T-helper 2 cell treated with Interferon-gamma antibody and Interleukin-4, amounts not matched to agents 100 ng/mL and 5 ng/mL, for 36 hours (primary cell): ENCODE measurements around the gene FSIP1. TPM values are rescaled to one million over a fixed set of nuclear protein-coding genes. Genes with fewer than 3 reads are reported as not detected.

Source experiments
- intact Hi-C: fragments of 100-400 bp; cut with micrococcal nuclease; formaldehyde crosslinking; loops from one replicate; pipeline ENCODE4 v1.15.1; 2023
- total RNA-seq: library from RNA; stranded (reverse); gene quantifications from 2 replicates; pipeline ENCODE4 v1.2.3, GENCODE V29; 2022

The FSIP1 gene
- total RNA-seq, 1 donor from 2014 or later = 0.32 TPM

DNA sequence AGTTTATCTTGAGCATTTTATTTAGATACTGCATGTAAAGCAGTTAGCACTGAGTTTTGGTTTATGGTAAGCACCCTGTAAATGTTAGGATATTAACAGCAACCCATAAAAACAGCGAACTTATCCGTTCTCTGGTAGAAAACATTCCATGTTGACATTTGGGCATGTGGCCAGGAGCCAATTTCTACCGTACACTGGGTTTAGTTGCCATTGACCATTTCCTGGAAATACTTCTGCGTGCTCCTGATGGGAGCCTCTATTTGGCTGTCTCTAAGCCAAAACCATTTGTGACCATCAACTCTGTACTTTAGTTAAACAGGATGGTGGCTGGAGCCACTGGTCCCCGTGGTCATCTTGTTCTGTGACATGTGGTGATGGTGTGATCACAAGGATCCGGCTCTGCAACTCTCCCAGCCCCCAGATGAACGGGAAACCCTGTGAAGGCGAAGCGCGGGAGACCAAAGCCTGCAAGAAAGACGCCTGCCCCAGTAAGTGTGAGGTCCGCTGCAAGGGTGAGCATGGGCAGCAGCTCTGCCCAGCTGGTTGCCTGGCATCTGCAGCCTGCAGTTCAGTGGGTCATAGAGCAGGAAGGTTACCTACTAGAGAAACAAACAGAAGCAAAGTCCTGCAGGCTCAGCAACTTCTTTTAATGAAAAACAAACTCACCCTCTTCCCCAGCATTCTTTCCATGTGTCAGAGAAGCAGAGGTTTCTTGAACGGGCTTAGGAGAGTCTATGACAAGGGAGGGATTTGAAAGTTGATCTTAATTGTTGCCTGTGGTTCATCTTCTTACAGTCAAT, 194.7 kb downstream of the FSIP1 start:
- intact Hi-C loops = no loop called here

- intact Hi-C loops = no loop called here
Measured at GRCh38 chr15:39587096-39587721, 195.4 kb downstream of the FSIP1 start.

DNA sequence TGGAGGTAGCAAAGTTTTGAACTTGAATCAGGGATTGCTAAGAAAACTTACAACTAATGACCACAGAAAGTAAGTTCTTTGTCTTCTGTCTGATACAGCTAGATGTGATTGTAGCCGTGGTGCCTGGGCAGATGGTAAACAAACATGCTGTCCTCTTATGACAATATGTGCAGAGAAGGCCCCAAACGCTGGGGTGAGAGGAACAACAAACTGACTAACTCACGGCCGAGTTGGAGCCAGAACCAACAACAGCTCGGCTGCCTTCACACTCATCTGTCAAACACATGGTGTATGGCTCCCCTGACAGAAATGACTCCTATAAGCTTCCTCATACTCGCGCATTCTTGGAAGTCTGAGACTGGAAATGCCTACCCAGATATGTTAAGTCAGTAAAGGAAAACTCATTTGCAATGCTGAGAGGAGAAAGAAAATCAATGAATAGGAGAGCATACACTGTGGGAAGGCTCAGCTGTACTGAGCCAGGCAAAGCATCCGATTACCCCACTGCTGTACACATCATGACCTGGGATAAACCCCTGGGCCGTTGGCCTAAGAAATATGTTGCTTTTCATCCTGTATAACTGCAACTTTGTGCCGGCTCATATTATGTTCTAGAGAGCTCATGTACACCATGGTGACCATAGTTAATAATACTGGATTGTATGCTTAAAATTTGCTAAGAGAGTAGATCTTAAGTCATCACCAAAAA, 196.1 kb downstream of the FSIP1 start:
- intact Hi-C loops = no loop called here

GRCh38 chr15:39585871-39586301, 196.8 kb downstream of the FSIP1 start:
- intact Hi-C loops = no loop called here

DNA sequence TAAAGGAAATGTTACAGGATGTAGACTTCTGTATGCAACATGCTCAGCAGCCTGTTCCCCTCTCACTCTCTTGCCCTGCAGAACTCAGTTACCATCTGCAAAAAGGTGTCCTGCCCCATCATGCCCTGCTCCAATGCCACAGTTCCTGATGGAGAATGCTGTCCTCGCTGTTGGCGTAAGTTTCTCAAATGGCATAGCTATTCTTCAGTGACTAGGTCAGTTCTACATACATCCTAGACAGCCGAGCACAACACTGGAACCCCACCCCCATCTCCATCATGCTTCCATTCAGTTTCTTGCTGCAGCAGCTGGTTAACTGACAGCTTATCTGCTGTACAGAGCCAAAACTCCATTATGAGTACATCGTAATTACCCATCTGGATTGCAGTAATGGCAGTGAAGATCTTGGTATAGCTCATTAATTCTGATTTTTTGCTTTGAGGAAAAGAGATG, 197.2 kb downstream of the FSIP1 start:
- intact Hi-C loops = no loop called here

GRCh38 chr15:39584662-39585388, 197.8 kb downstream of the FSIP1 start:
- intact Hi-C loops = loop anchor here (5.0 kb wide), 2 partner anchors 37 to 878 kb away; no protein-coding TSS in a partner anchor

DNA sequence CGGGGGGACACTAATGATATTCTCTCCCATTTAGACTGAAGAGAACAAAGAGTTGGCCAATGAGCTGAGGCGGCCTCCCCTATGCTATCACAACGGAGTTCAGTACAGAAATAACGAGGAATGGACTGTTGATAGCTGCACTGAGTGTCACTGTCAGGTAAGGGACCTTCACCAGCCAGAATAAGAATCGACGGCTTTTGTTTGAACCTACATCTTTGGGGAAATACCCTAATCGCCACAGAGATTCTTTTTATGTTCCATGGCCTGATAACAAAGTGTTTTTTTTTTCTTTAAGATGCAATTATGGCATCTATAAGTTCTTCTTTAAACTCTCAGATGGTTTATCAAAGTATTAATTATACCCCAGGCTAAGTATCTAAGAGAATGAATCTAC, 198.4 kb downstream of the FSIP1 start:
- intact Hi-C loops = loop anchor here (5.0 kb wide), 2 partner anchors 38 to 877 kb away; no protein-coding TSS in a partner anchor

GRCh38 chr15:39583596-39584265, 198.9 kb downstream of the FSIP1 start:
- intact Hi-C loops = loop anchor here (2.0 to 5.0 kb wide), 3 partner anchors 39 to 876 kb away; no protein-coding TSS in a partner anchor

- intact Hi-C loops = loop anchor here (2.0 to 5.0 kb wide), 3 partner anchors 39 to 876 kb away; no protein-coding TSS in a partner anchor
Measured at GRCh38 chr15:39582977-39583595, 199.6 kb downstream of the FSIP1 start.

DNA sequence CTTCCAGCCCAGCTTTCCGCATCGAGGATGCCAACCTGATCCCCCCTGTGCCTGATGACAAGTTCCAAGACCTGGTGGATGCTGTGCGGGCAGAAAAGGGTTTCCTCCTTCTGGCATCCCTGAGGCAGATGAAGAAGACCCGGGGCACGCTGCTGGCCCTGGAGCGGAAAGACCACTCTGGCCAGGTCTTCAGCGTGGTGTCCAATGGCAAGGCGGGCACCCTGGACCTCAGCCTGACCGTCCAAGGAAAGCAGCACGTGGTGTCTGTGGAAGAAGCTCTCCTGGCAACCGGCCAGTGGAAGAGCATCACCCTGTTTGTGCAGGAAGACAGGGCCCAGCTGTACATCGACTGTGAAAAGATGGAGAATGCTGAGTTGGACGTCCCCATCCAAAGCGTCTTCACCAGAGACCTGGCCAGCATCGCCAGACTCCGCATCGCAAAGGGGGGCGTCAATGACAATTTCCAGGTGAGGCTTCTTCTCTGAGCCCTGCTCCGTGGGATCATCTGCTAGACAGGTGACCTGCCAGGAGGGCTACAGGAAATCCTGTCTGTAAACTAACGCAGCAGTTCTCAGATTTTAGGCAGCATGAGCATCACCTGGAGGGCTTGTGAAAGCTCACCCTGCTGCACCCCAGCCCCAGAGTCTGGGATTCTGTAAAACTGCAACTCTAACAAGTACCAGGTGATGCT, 200.2 kb downstream of the FSIP1 start:
- intact Hi-C loops = loop anchor here (2.0 to 5.0 kb wide), 3 partner anchors 40 to 875 kb away; no protein-coding TSS in a partner anchor

- intact Hi-C loops = loop anchor here (2.0 to 5.0 kb wide), 3 partner anchors 40 to 875 kb away; no protein-coding TSS in a partner anchor
Measured at GRCh38 chr15:39581793-39582285, 200.8 kb downstream of the FSIP1 start.

- intact Hi-C loops = loop anchor here (5.0 kb wide), 2 partner anchors 41 to 874 kb away; no protein-coding TSS in a partner anchor
Measured at GRCh38 chr15:39581242-39581792, 201.3 kb downstream of the FSIP1 start.

- intact Hi-C loops = loop anchor here (1.0 to 5.0 kb wide), 4 partner anchors 42 to 873 kb away; no protein-coding TSS in a partner anchor
Measured at GRCh38 chr15:39580485-39581241, 202.0 kb downstream of the FSIP1 start, which contains the start of gene THBS1. THBS1 (plus strand) TSS chr15:39581079; CDS start chr15:39581858, 779 bp downstream.

DNA sequence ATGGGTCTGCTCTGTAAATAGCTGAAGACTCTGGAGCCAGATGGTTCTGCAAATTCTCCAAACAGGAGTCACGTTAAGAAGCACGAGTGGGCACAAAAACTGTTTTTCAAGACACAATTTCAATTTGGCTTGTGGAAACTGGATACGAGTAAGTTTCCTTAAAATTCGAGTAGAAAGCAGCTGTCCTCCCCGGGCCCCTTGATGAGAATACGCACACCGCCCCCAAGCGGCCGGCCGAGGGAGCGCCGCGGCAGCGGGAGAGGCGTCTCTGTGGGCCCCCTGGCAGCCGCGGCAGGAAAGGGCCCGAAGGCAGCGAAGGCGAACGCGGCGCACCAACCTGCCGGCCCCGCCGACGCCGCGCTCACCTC, 202.5 kb downstream of the FSIP1 start:
- intact Hi-C loops = loop anchor here (1.0 to 5.0 kb wide), 4 partner anchors 42 to 873 kb away; no protein-coding TSS in a partner anchor

- intact Hi-C loops = loop anchor here (1.0 to 5.0 kb wide), 4 partner anchors 43 to 872 kb away; no protein-coding TSS in a partner anchor
Measured at GRCh38 chr15:39579487-39580116, 203.0 kb downstream of the FSIP1 start.

DNA sequence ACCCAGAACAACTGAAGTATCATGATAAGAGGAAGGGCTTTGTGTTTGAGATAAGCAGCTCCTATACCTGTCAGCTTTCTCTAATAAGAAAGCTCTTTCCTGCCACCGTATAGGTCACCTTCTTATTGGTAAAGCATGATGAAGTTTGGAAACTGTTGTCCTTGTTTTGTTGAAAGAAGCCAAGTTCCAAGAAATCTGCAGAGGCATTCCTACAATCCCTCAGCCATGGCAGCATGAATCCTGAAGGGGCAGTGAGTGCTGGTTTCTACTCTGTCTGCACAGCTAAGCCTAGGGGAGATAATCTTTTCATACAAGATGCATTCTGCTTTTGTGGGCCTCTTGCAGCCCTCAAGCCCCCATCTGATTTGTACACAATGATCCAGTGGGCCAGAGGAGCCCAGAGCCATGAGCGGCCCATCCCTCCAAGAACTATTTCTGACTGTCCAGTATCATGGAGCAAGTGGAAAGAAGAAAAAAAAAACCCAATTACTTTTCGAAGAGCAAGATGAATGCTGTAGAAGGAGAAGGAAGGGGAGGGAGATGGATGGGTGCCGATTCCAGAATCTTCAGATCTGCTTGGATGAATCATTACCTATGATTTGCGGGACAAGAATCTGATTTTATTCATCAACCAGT, 203.7 kb downstream of the FSIP1 start:
- intact Hi-C loops = no loop called here

DNA sequence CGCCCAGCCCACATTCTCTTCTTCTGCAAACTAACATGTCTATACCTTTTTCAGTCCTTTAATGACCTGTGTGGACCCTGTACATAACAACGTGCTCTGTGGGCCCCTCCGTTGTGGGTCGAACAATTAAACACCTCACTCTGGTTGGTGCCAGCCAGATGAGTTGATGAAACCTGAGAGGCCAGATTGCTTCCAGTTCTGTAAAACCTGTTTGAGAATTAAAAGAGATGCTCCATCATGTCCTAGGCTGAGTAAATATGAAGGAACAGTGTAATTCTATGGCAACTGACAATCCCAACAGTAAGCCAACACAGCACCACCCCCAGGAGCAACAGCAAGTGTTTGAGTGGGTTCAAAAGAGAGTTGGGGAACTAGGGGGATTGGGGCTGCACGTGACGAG, 207.5 kb downstream of the FSIP1 start:
- intact Hi-C loops = no loop called here
